Fibroblast of the aortic adventitia (primary cell): Measurements from ENCODE around the gene R3HDM4. TPM values are rescaled to one million over a fixed set of nuclear protein-coding genes. Genes with fewer than 3 reads are reported as not detected.
A peak's percentile ranks its signal among the peaks of the same experiment; 100 is the strongest.

Experiments used
- DNase-seq: peaks from one replicate; pipeline ENCODE4 v3.0.0-alpha.2; 2010; ENCODE audit warnings: low read depth
- H3K4me3 ChIP-seq: 2 replicates; pipeline ENCODE4 v1.5.1; 2011; ENCODE audit warnings: low read depth, mild to moderate bottlenecking, control low read depth, low read length, moderate library complexity
- total RNA-seq: library from RNA; depleted of rRNA; stranded (reverse); fragments of >200 nt; gene quantifications from 2 replicates; pipeline ENCODE4 v1.2.3, GENCODE V29; 2012; ENCODE audit warnings: low replicate concordance
- TF ChIP-seq, protein P1 (sequence below): IDR thresholded peaks from 2 replicates; pipeline ENCODE4 v1.5.1; 2011; ENCODE audit warnings: mild to moderate bottlenecking, low read length, control low read depth, inconsistent platforms; ENCODE audit not compliant: insufficient read depth

R3HDM4 gene
- total RNA-seq, 1 donor = 25.8 TPM

DNA sequence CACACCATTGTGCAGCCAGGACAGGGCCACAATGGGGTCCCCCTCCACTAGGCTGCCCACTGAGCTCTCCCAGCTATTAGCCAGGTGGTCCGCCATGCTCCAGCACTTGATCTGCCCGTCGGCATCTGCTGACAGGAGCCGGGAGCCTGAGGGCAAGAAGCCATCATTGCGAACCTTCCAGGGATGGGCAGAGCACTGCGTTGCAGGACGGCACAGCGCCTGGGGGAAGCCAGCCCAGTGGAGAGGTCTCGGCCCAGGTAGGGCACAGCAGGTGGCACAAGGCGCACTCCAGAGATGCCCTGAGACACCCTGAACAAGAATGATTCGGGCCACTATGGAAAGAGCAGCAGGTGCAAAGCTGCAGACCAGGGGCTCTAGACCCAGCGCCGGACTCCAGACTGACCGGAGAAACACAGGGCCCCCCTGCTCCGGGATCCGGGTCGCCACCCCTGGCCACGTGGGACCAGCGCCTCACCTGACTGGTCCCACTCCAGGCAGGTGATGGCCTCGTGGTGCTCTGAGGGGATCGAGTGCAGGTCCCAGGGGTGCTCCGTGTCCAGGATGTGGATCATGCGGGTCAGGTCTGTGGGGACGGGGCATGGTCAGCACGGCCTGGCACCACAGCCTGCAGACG lies 23.2 kb downstream of the R3HDM4 start:
- TF ChIP-seq, protein P1, sequence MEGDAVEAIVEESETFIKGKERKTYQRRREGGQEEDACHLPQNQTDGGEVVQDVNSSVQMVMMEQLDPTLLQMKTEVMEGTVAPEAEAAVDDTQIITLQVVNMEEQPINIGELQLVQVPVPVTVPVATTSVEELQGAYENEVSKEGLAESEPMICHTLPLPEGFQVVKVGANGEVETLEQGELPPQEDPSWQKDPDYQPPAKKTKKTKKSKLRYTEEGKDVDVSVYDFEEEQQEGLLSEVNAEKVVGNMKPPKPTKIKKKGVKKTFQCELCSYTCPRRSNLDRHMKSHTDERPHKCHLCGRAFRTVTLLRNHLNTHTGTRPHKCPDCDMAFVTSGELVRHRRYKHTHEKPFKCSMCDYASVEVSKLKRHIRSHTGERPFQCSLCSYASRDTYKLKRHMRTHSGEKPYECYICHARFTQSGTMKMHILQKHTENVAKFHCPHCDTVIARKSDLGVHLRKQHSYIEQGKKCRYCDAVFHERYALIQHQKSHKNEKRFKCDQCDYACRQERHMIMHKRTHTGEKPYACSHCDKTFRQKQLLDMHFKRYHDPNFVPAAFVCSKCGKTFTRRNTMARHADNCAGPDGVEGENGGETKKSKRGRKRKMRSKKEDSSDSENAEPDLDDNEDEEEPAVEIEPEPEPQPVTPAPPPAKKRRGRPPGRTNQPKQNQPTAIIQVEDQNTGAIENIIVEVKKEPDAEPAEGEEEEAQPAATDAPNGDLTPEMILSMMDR = no peak
- no peak for DNase-seq
- no peak overlapping the region for H3K4me3 ChIP-seq

DNA sequence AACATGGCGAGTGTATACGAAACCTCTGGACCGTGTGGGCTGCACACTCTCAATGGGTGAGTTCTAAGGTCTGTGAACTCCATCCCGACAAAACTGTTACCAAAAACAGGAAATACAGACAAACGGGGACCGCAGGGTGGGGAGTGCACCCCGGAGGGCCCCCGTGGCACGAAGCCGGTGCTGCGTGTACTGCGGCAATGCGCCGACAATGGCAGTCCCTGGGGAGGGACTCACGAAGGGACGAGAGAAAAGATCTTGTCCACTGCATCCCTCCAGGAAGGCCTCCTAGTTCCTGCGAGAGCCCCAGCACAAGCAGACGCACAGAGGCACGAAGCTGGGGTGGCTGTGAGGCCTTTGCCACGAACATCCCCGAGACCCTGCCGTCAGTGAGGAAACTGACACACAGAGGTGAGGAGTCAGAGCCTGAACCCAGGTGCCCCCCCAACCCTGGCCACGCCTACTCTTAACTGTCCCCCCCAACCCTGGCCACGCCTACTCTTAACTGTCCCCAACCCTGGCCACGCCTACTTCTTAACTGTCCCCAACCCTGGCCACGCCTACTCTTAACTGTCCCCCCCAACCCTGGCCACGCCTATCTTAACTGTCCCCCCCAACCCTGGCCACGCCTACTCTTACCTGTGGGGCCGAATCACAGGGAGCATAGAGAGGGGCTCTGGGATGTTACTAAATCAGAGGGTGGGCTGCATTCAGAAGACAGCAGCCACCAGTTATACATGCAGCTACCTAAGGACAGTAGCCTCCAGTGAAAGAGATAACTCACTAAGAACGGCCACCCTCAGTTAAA lies 24.2 kb downstream of the R3HDM4 start:
- TF ChIP-seq, protein P1 = no peak

DNA sequence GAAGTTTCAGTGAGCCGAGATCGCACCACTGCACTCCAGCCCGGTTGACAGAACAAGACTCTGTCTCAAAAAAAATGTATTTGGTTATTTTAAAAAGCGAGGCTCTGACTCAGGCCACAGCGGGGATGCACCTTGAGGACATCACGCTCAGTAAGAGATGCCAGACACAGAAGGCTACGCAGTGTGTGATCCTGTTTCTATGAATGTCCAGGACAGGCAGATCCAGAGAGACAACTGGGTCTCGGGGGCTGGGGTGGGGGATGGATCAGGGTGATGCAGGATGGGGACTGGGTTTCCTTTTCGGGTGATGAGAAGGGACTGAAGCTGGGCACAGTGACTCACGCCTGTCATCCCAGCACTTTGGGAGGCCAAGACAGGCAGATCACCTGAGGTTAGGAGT lies 25.4 kb downstream of the R3HDM4 start:
- TF ChIP-seq, protein P1 = no peak
- H3K4me3 ChIP-seq = no peak overlapping the region
- DNase-seq = no peak

More for the DNA sequence above, 24.2 kb downstream of the R3HDM4 start:
- no peak for DNase-seq
- H3K4me3 ChIP-seq = no peak overlapping the region

DNA sequence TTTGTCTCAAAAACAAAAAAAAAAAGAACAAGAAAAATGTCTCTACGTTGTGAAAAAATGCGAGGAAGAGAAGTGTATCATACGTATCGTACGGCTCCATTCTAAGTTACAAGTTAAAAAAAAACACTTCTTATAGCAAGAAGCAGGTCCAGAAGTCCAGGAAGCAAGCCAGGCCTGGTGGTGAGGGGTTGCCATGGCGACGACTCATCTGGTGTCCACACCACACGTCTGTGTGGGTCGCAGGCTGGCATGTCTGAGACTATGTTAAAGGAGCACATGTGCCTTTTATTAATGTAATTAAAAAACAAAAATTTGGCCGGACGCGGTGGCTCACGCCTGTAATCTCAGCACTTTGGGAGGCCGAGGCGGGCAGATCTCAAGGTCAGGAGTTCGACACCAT lies 25.9 kb downstream of the R3HDM4 start:
- TF ChIP-seq, protein P1 = peak; percentile 7
- no peak for DNase-seq
- no peak overlapping the region for H3K4me3 ChIP-seq

DNA sequence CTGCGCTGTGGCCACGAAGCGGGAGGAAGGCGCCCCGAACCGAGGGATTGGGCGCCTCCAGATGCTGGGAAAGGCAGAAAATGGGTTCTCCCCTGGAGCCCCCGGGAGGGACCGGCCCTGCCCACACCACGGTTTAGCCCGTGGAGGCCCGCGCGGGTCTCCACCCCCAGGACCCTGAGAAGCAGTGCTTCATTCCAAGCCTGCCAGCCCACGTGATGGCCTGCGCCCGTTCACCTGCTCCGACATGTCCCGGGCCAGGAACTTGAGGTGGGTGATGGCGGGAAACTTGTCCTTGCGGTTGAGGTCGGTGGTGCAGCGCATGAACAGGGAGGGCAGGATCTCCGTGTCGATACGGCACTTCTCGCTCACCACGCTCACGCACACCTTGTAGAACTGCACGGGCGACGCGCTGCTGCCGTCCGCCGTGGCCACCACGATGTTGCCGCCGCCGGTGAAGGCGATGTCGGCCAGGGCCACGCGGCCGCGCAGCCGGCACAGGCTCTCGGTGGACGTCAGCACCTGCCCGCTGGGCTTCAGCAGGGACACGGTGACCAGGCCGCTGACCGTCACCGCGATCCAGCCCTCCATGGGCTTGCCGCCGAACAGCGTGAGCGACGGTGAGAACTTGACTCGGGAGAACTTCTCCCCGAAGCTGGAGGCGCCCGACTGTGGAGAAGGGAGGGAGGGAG lies 27.3 kb downstream of the R3HDM4 start:
- no peak overlapping the region for H3K4me3 ChIP-seq
- TF ChIP-seq, protein P1 = no peak
- no peak for DNase-seq

DNA sequence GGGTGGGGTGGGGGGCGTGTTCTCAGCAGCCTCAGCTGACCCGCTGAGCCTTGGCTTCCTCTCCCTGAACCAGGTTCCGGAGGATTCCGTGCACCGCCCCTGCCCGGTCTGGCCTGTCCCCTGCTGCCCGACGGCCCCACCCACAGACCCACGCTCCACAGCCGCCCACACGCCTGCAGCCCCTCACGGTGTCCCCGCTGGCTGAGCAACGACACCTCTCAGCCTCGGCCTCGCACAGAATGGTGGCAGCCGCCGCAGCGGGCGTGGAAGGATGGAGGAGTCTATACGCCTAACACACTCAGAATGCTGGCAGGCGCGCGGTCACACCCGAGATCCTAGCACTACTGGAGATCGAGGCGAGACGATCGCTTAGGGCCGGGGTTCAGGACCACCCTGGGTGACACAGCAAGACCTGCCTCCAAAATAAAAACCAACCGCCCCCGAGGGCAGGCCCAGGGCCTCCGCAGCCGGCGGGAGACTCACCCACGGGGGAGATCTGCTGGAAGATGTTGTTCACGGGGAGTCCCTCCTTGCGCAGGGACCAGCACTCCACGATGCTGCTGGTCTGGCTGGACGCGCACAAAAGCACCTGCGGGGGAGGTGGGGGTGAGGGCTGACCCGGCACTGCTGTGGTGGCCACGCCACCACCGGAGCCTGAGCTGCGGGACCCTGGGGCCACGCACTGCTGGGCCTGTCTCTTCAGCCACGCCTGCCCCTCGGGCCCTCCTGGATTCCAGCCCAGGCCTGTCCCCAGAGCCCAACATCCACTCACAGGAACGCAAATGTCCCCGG lies 28.4 kb downstream of the R3HDM4 start:
- TF ChIP-seq, protein P1 = no peak
- no peak for DNase-seq
- no peak overlapping the region for H3K4me3 ChIP-seq
